Stimulated activated CD8-positive, alpha-beta memory T cell treated with anti-CD3 and anti-CD28 coated beads, Interleukin-15, amount 100 ng/mL, for 48 hours (primary cell): Measurements from ENCODE around the gene MORC1.
A peak's percentile ranks its signal among the peaks of the same experiment; 100 is the strongest.

Experiments
- DNase-seq, 2 donors: peaks; one replicate each; pipeline ENCODE4 v3.0.0-alpha.2; 2020; ENCODE audit warnings: low read depth in 2 of 2

The MORC1 gene

DNA sequence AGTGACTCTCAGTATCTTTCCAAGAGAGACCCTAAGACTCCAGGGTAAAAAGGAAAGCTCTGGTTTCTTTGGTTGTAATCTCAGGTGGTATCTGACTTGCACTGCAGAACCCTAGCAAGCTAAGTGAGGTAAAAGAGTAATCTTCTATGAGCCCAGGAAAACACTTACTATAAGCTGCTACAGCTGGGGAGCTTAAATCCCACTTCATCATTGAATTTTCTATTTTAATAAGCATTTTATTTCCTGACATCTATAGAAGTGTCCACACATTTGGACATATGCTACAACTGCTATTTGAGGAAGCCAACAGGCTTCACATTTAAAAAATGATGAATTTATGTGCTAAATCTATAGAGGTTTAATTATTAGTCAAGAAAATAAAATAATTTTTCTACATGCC is 91.1 kb downstream of the MORC1 start:
- DNase-seq = no peak

DNA sequence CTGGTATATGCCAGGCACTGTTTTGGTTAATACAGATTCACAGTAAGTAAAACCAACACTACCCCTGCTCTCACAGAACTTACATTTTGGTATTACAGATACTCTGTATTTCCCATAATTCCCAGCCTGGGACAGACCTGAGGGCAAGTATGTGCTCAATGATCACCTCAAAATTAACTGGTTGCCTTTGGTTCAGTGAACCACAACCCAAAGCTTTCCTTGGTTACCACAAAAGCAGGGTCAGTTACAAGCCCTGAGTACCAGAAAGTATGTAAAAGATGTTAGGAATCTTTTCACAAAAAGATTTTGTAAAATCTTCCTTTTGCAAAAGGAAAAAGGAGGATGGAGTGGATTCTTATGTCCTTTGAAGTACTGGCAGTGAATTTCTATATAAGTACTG is 92.0 kb downstream of the MORC1 start:
- no peak for DNase-seq

DNA sequence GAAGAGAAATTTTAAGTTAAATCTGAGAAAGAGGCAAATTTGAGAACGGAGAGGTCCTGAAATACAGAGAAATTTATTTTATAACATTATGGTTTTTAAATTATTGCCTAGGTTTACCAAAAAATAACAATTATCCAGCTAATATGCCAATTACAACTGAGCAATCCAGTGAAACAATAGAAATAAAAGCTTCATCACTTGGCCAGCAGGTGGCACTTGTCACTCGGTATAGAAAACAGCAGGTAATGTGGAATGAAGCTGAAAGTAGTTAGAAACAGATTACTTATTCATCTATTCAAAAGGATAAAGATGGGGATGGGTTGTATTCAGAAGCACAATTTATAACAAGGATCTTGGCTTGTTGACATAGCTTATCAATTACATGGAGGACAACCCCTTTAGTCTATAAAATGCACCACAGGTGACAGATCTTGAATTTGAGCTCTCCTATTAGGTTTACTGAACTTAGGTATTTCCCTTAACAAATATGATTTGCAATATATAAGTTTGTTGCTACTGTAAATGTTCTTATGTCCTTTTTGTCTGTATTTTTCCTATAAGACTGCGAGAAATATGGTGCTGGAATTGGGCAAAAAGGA is 94.2 kb downstream of the MORC1 start:
- DNase-seq = peak; percentile 1 to 6

DNA sequence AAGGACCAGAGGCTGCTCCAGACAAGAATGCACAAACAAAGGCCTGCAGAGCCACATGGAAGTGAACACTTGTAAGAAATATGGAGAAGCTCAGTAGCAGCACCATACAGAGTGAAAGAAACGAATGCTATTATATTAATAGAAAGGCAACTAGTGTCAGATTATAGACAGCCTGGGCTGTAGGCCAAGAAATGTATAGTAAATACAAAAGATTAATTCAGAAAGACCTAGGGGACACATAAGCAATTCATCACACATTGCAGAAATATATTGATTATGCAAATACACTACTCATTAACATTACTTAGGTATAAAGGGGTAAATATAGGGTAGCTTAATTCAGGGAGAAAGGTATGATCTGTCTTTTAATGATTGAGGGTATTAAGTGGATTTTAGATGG is 94.8 kb downstream of the MORC1 start:
- no peak for DNase-seq

DNA sequence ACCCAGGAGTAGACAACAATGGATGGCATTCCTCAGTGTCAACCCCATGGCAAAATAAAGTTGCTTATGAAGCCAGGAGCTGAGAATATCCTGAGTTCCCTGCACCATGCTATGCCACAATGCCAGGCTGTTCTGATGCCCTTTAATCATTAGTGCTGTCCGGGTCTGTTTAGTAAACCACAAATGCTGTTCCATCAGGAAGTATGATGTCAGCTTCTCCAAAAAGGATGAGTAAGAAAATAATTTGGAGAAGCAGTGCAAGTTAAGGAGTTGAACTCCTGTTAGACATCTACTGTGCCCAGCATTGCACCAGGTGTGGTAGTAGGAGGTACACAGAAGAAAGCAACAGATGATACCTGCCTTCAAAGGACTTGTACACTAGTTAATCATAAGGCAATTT is 96.4 kb downstream of the MORC1 start:
- DNase-seq = no peak

DNA sequence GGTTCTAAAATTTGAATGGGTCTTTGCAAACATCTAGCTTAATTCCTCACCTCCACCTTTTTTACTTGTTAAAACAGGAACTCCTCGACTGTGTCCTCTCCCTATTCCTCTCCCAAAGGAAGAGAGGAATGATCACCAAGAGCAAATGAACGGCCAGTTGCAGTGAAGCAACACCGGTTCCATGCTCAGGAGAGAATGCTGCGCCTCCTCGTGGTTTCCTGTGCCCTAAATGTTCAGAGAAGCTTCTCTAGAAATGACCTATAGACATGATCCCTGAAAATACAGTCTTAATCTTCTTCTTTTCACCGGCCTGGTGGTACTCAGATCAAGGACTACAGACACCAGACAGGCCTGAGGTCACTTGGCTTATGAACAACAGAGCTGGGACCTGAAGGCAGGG is 99.1 kb downstream of the MORC1 start:
- DNase-seq = no peak

DNA sequence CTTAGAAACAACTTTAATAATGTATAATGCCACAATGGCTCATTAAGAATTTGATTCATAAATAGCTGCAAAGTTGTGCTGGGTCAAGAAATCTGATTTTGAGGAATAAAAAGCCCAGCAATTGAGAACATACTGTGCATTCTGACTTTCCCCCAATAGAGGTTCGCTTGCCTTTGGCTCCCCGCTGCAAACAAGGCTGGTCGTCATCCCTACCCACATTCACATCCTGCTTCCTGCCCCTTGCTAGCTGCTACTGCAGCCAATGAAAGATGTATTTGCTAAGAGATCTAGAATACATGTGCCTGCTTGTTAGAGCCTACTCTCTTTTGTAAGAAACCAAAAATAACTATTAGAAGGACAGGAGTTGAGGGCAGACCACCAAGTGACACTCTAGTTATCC is 112.5 kb downstream of the MORC1 start:
- no peak for DNase-seq

DNA sequence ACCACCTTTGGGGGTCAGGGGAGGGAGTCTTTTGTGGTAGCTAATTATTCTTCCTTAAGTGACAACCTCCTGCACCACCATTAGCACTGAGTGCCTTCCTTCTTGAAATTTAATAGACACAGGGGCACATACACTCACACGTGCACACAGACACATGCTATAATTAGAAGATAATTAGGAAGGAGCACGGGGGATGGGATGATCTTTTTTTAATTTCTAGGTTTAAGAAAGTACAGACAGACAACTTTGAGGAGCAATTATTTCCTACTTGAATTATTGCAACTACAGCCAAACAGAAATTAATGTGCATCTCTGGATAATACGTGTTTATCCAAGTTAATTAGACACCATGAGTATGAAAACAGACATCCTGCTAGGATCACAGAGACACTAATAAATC is 119.5 kb downstream of the MORC1 start:
- DNase-seq = no peak

DNA sequence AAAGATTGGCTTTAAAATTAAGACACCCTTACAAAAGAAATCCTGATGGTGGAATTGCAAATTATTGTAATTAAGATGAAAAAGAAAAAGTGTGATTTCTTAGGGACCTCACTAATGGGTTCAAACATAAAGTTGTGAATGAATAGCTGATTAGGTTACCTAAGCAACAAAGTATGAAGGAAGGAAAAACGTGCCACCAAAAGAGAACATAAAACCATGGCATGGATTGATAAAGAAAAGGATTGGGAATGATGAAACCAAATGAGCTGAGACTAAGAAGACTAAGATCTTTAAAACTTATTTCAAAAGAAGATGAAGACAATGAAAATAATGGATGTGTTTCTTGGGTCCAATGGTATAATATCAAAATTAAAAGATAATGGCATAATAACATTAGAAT is 132.1 kb downstream of the MORC1 start:
- no peak for DNase-seq

DNA sequence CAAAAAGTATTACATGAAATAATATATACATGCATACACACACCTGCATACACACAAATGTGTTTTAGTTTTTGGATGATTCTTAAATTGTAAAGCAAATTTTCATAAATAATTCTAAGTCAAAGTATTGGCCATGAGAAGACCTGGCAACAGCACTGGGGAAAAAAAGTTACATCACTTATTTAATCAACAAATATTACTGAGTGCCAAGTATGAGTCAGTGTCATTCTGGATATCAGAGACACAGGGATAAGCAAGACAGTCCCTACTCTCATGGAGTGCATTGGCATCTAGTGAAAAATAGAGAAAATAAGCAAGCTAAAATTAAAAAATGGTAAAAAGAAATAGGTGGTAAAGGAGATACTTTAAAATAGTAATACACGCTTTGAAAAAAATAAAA is 134.9 kb downstream of the MORC1 start:
- DNase-seq = no peak

DNA sequence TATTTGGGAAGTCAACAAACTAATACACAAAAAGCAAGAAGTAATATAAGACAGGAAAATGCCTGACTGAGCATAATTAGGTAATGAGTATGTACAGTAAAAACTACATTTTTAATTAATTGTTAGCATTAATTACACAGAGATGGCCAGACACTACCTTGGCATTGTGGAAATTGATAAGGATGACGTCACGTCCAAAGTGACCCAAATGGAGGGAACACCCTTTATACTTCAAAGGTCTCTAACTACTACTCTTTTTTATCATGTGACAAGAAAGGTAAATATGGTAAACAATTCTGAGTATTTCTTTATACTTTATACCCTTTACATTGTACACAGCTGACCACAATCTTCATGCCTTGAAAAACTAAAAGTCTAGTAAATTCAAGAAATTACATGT is 141.9 kb downstream of the MORC1 start:
- DNase-seq = no peak

DNA sequence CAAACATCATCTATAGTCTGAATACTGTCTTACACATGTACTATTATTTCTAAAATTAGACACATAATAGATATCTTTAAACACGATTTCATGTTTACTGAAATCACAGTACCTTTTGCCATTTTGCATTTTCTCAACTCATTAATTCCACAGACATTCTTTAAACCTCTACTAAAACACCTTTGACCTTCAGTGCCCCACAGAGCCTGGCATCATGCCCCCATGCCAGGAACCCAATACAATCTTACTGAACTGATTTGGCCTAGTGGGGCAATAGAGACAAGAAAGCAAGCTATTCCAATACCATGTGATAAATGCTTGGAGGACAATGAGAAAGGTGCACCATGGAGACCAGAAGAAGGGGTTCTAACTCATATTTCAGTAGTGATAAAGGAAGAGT is 144.9 kb downstream of the MORC1 start:
- no peak for DNase-seq

DNA sequence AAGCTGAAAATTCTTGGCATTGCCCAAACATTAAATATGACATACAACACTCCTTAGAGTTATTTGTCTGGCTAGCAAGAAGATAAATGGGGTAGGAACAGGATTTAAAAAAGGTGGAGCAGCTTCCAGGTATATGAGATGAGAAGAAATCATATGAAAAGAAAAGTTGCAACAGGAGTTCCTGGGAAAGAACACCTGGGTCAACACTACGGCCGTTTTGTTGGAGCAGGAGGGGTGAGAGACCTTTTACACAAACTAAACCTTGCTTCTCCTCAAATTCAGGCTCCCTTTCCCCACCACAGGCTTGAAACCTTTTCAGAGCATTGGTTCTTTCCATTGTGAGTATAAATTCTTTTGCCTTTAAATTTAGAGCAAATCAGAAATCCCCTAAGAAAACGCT is 145.5 kb downstream of the MORC1 start:
- no peak for DNase-seq

DNA sequence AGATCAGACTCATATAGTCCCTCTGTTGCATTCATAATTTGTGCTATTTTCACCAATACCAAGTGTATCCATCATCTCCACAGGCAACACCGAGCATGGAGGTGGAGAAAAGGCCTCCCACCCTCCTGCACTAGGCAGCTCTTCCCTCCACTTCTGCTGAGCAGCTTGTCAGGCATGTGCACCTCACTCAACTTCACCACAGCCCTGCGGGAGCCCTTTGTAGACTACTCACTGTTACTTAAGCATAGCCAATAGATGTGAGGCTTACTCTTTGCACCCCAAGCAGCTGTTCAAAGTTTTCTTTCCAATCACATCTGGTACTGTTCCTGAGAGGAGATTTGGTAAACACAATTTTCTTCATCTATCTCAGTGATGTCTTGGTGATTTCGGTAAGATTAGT is 147.4 kb downstream of the MORC1 start:
- no peak for DNase-seq

DNA sequence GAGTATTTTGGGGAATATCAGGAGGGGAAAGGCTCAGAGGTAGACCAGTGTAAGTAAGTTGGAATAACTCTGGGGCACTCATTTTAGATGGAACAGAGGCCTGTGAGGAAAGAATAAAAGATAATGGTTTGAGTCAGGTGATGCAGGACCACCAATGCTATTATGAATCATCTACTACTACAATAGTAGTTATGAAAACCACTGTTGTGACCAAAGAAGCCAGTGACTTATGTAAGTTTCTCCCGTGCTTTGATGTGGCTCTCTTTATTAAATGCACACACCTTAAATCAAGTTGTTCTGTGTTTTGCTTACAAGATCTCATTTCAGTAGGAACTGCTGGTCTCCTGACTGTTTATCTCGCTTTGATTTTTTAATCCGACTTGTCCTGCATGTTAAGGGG is 151.2 kb downstream of the MORC1 start:
- DNase-seq = no peak

DNA sequence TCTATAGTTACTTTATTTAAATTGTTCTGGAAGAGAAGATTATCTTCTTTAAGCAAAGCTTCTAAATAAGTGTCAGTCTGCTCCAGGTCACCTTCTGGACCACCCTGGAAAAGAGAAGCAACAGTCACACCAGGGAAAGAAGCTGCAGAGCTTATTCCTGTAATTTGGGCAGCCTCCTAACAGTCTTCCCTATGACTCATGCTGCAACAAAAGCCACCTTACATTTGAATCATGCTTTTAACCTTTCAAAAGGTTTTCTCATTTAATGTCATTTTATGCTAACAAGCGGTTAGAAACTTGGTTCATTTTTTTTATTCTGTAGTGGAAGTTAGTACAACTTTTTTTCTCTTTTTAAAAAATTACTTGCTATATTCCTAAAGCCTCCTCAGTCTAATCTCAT is 158.9 kb downstream of the MORC1 start:
- no peak for DNase-seq

DNA sequence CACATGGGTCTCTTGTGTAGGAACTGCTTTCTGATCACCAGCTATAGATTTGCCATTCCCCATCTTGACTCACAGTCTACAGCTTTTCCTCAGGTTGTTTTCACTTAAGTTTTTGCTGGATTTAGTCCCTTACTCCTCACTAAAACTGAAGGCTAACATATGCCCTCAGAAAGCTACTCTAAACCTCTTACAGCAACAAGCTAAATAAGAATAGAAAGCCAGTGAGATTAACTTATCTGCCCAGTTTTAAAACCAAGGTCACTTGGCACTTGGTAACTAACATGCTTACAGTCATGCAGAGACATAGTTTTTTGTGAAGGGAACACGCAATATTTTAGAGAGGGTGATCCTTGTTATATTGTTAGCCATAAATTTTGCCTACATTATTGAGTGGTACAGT is 164.2 kb downstream of the MORC1 start, which contains the start of gene GUCA1C:
Gene GUCA1C, minus strand, starts transcription at position 180 of the 400 bp plus-strand sequence. Its CDS starts 117 bp downstream, at position 63.
- DNase-seq = no peak

DNA sequence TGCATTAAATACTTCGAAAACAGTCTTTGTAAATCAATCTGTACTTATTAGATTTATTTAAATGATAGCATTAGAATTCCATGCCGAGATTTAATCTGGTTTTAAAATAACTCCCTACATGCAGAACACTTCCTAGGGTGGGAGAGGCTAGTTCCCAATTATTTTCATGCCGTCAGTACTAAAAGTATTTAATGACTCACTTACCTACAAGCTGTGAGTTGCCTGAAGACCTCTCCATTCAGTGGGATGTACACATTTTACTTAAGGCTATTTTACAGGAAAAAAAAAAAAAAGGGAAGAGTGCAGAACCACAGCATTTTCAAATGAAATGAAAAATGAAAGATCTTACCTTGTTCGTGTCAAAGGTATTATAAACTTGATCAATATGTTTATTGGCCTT is 164.7 kb downstream of the MORC1 start:
- no peak for DNase-seq

DNA sequence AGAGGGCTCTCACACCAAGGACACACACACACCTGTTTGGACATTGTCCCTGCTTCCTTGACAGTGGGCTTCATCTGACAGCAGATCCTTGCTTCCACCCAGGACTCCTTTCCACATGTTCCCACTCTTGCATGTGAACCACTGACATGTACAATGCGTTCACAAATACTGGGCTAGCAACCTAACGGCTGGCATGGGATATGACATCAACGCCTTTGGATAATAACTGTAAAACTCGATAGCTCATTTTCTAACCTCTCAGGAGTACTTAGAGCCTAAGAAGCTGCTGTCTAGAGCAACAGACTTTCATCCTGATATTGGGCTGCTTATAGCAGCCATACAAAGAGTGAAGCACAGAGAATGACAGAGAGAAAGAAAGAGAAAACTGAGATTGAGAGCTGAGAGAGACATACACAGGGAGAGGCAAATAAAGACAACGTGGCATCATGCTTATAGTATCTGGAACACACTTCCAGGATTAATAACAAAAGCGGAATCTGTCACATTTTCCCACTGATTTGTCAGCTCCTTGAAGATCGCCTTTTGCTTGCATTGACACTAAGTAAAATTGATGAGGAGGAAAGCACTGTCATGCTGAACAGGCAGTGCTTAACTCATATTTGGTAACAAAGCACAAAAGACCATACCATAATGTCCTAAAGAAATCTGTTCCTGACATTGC is 166.0 kb downstream of the MORC1 start:
- no peak for DNase-seq

DNA sequence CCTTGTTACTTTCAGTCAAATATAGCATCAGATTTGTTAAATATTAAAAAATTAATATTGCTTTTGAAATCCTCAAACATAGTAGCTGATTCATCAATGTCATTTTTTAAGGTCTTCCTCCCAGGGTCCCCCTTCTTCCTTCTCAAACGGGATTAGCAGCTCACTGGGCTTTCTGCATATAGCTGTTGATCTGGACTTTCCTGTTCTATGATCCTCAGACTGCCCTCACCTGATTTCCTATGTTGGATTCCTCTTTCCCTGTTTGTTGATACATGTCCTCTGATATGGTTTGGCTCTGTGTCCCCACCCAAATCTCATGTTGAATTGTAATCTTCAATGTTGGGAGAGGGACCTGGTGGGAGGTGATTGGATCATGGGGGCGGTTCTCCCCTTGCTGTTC is 170.1 kb downstream of the MORC1 start:
- DNase-seq = no peak

DNA sequence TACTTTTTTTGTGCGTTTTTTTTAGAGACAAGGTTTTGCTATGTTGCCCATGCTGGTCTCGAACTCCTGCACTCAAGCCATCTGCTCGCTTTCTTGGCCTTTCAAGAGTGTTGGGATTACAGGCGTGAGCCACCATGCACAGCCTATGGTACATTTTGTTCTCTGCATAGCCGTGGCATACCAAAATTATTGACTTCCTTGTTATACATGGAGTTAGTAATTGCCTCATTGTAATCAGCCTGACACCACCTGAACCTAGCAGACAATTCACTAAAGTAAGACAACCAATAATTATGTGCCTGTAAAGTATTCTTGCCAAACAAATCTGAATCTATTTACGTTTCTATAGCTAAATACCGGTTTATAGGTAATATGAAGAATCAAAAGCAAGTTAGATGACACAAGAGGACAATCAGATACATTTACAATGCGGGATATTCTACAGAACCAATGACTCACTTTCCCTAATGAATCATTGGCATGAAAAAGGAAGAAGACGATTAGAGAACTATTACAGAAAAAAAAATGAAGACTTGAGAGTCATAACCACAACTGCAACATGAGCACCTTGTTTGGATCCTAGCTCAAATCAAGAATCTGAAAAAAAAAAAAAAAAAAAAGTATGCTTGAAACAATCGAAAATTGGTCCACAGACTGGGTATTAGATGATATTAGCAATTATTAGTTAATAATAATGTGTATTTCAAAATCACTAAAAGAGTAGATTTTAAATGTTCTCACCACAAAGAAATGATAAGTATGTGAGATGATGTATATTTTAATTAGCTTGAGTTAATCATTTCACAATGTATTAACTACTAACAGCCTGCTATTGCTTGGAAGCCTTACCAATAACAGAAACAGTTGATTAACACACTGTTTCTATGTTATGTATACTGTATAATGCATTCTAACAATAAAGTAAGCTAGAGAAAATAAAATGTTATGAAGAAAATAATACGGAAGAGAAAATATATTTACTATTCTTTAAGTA is 171.3 kb downstream of the MORC1 start:
- no peak for DNase-seq

DNA sequence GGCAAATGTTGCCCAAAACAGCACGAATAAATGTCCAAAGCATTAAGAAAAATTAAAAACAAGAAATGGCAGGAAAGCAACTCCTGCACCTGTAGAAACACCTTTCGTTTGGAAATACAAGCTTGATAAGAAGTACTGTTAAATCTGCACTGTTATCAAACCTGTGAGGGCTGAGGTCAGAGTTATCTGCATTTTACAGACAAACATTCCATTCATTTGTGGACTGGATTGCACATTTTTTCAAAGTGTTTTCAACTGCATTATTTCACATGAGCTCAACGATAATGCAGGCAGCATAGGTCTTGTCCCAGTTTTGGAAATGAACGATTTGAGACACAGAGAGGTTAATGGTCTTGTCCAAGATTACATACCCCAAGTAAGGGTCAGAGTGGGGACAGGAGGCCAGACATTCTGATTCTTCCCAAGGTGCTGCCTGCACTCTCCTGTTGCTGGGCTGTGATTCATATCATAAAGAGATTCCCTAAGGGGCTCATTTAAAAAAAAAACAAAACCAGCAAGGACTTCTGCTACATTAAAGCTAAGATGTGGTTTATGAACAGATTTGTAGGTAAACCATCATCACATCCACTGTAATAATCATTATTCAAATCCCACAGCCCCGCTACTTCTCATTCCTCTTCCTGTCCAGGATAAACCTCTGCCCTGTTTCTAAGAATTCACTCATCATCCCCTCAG is 177.2 kb downstream of the MORC1 start:
- DNase-seq = no peak
